GM21737 (cell line): ENCODE data around the gene INO80.
"Not testable (repeated sequence)": the region's sequence is repeated elsewhere in the genome, so short reads cannot be mapped to it uniquely, and the experiment has no call there.

Experiments
- ATAC-seq: cut with Tn5 transposase; IDR thresholded peaks from one replicate; pipeline ENCODE4 v1.9.1; 2021; ENCODE audit warnings: mild to moderate bottlenecking, moderate library complexity; ENCODE audit not compliant: unreplicated experiment

The INO80 gene

GRCh38 chr15:41116962-41117252 lies 827 bp upstream of the INO80 start:
- no peak for ATAC-seq

GRCh38 chr15:41115652-41116115 lies 396 bp downstream of the INO80 start:
- ATAC-seq = peak; percentile 44

- peak; percentile 15 for ATAC-seq
These were observed 874 bp downstream of the INO80 start for GRCh38 chr15:41115161-41115651.

- no peak for ATAC-seq
These were observed 9.1 kb downstream of the INO80 start for GRCh38 chr15:41106947-41107346.

GRCh38 chr15:41105348-41106334 lies 10.4 kb downstream of the INO80 start:
- no peak for ATAC-seq

GRCh38 chr15:41104234-41104633 lies 11.8 kb downstream of the INO80 start:
- no peak for ATAC-seq

- no peak for ATAC-seq
These were observed 13.2 kb downstream of the INO80 start for GRCh38 chr15:41102854-41103253.

- no peak for ATAC-seq
These were observed 19.9 kb downstream of the INO80 start for GRCh38 chr15:41096178-41096577.

- ATAC-seq = no peak
These were observed 31.1 kb downstream of the INO80 start for GRCh38 chr15:41085029-41085428.

GRCh38 chr15:41080144-41080543 lies 35.9 kb downstream of the INO80 start:
- no peak for ATAC-seq

GRCh38 chr15:41079717-41080116 lies 36.4 kb downstream of the INO80 start:
- ATAC-seq = no peak

- not testable (repeated sequence) for ATAC-seq
These were observed 37.2 kb downstream of the INO80 start for GRCh38 chr15:41078879-41079278.

GRCh38 chr15:41078125-41078524 lies 38.0 kb downstream of the INO80 start:
- ATAC-seq = no peak

GRCh38 chr15:41073028-41073427 lies 43.1 kb downstream of the INO80 start:
- ATAC-seq = no peak

- no peak for ATAC-seq
These were observed 44.1 kb downstream of the INO80 start for GRCh38 chr15:41072013-41072412.

GRCh38 chr15:41066516-41066915 lies 49.6 kb downstream of the INO80 start:
- ATAC-seq = no peak

GRCh38 chr15:41061667-41062066 lies 54.4 kb downstream of the INO80 start:
- no peak for ATAC-seq

- no peak for ATAC-seq
These were observed 55.6 kb downstream of the INO80 start for GRCh38 chr15:41060505-41060904.

GRCh38 chr15:41056810-41057209 lies 59.3 kb downstream of the INO80 start:
- no peak for ATAC-seq

GRCh38 chr15:41055706-41056105 lies 60.4 kb downstream of the INO80 start:
- ATAC-seq = no peak

- no peak for ATAC-seq
These were observed 64.9 kb downstream of the INO80 start for GRCh38 chr15:41051139-41051538.

- ATAC-seq = no peak
These were observed 67.2 kb downstream of the INO80 start for GRCh38 chr15:41048852-41049251.
